WTC11 (cell line): ENCODE data around the gene DSEL. TPM values are rescaled to one million over a fixed set of nuclear protein-coding genes. Genes with fewer than 3 reads are reported as not detected.

Experiments used
- ATAC-seq: fragments of 200-7000 bp; cut with Tn5 transposase; 2 replicates; pipeline ENCODE4 v1.10.0; 2021; ENCODE audit warnings: mild to moderate bottlenecking, moderate library complexity
- CTCF ChIA-PET: fragments of 300-600 bp; sonication (Branson Sonifier 250); formaldehyde crosslinking; loops from one replicate; lab custom pipeline; 2021; ENCODE audit warnings: antibody characterized with exemption; lab: Charles Lee
- POLR2A ChIA-PET: fragments of 350-600 bp; sonication (Branson Sonifier 250); formaldehyde crosslinking; loops from one replicate; lab custom pipeline; 2021; ENCODE audit warnings: antibody characterized with exemption; lab: Charles Lee
- DNase-seq: peaks from one replicate; pipeline ENCODE4 v3.0.0; 2021; ENCODE audit warnings: low spot score
- H3K27ac Mint-ChIP-seq: 2 replicates; pipeline ENCODE4 v1.8.0; 2021; ENCODE audit warnings: mixed read lengths
- H3K27me3 Mint-ChIP-seq: 2 replicates; pipeline ENCODE4 v1.8.0; 2021; ENCODE audit warnings: low read depth, mild to moderate bottlenecking, moderate library complexity, mixed read lengths
- H3K36me3 Mint-ChIP-seq: 2 replicates; pipeline ENCODE4 v1.8.0; 2021; ENCODE audit warnings: mixed read lengths
- H3K4me1 Mint-ChIP-seq: 2 replicates; pipeline ENCODE4 v1.8.0; 2022; ENCODE audit warnings: mixed read lengths
- H3K4me3 Mint-ChIP-seq: 2 replicates; pipeline ENCODE4 v1.8.0; 2021; ENCODE audit warnings: mild to moderate bottlenecking, moderate library complexity, mixed read lengths
- H3K9me3 Mint-ChIP-seq: 2 replicates; pipeline ENCODE4 v1.8.0; 2021; ENCODE audit warnings: mixed read lengths
- ARID4B ChIP-seq: sonication (generic); formaldehyde crosslinking; IDR thresholded peaks from 2 replicates; pipeline ENCODE4 v1.8.0; 2023; ENCODE audit warnings: missing genetic modification reagents, mild to moderate bottlenecking, borderline replicate concordance
- ATF1 ChIP-seq: sonication (generic); formaldehyde crosslinking; IDR thresholded peaks from 2 replicates; pipeline ENCODE4 v1.8.1; 2023; ENCODE audit warnings: mild to moderate bottlenecking, moderate library complexity, missing genetic modification reagents
- CBFB ChIP-seq: sonication (generic); formaldehyde crosslinking; IDR thresholded peaks from 2 replicates; pipeline ENCODE4 v1.8.1; 2022; ENCODE audit warnings: mild to moderate bottlenecking, low read depth, missing genetic modification reagents
- EMX1 ChIP-seq: fragments of 250-450 bp; sonication (Bioruptor Pico); IDR thresholded peaks from 2 replicates; pipeline ENCODE4 v1.8.0; 2021; ENCODE audit warnings: mild to moderate bottlenecking
- FOXJ3 ChIP-seq: sonication (generic); formaldehyde crosslinking; IDR thresholded peaks from 2 replicates; pipeline ENCODE4 v1.9.0; 2021; ENCODE audit warnings: missing genetic modification reagents, mild to moderate bottlenecking, borderline replicate concordance
- KAT7 ChIP-seq: sonication (generic); formaldehyde crosslinking; IDR thresholded peaks from 2 replicates; pipeline ENCODE4 v1.8.1; 2023; ENCODE audit warnings: missing genetic modification reagents, mild to moderate bottlenecking, borderline replicate concordance
- RELA ChIP-seq: sonication (generic); formaldehyde crosslinking; IDR thresholded peaks from 2 replicates; pipeline ENCODE4 v1.8.1; 2022; ENCODE audit warnings: missing genetic modification reagents, mild to moderate bottlenecking, borderline replicate concordance
- SP1 ChIP-seq: sonication (generic); formaldehyde crosslinking; conservative IDR thresholded peaks from 2 replicates; pipeline ENCODE4 v1.8.1; 2022; ENCODE audit warnings: missing genetic modification reagents
- TCF7 ChIP-seq: sonication (generic); formaldehyde crosslinking; IDR thresholded peaks from 2 replicates; pipeline ENCODE4 v1.8.0; 2022; ENCODE audit warnings: mild to moderate bottlenecking, low read depth, missing genetic modification reagents, moderate library complexity
- TEAD1 ChIP-seq: sonication (generic); formaldehyde crosslinking; IDR thresholded peaks from 2 replicates; pipeline ENCODE4 v1.8.0; 2022; ENCODE audit warnings: mild to moderate bottlenecking, missing genetic modification reagents
- TP53 ChIP-seq: sonication (generic); formaldehyde crosslinking; IDR thresholded peaks from 2 replicates; pipeline ENCODE4 v1.8.1; 2023; ENCODE audit warnings: mild to moderate bottlenecking, missing genetic modification reagents
- ZNF219 ChIP-seq: sonication (generic); formaldehyde crosslinking; IDR thresholded peaks from 2 replicates; pipeline ENCODE4 v1.8.0; 2023; ENCODE audit warnings: missing genetic modification reagents, mild to moderate bottlenecking, borderline replicate concordance
- ZNF263 ChIP-seq: sonication (generic); formaldehyde crosslinking; IDR thresholded peaks from 2 replicates; pipeline ENCODE4 v1.8.1; 2022; ENCODE audit warnings: low read depth, mild to moderate bottlenecking, moderate library complexity, missing genetic modification reagents
- ZNF281 ChIP-seq: sonication (generic); formaldehyde crosslinking; IDR thresholded peaks from 2 replicates; pipeline ENCODE4 v1.8.0; 2023; ENCODE audit warnings: mild to moderate bottlenecking, missing genetic modification reagents
- ZNF317 ChIP-seq: sonication (generic); formaldehyde crosslinking; IDR thresholded peaks from 2 replicates; pipeline ENCODE4 v1.8.1; 2023; ENCODE audit warnings: low read depth, mild to moderate bottlenecking, moderate library complexity, missing genetic modification reagents, borderline replicate concordance
- ZNF671 ChIP-seq: fragments of 250-450 bp; sonication (Bioruptor Pico); IDR thresholded peaks from 2 replicates; pipeline ENCODE4 v1.8.0; 2021; ENCODE audit warnings: mild to moderate bottlenecking
- total RNA-seq: library from RNA; stranded (reverse); gene quantifications from 3 replicates; pipeline ENCODE4 v1.2.3, GENCODE V29; 2021
- TF ChIP-seq, protein P1 (sequence below): sonication (generic); formaldehyde crosslinking; IDR thresholded peaks from 2 replicates; pipeline ENCODE4 v1.8.0; 2022; ENCODE audit warnings: mild to moderate bottlenecking, missing genetic modification reagents
- TF ChIP-seq, protein P2 (sequence below): sonication (generic); formaldehyde crosslinking; conservative IDR thresholded peaks from 2 replicates; pipeline ENCODE4 v1.8.1; 2023; ENCODE audit warnings: mild to moderate bottlenecking, low read depth, missing genetic modification reagents, moderate library complexity
- TF ChIP-seq, protein P3 (sequence below): fragments of 250-450 bp; sonication (Bioruptor Pico); IDR thresholded peaks from 2 replicates; pipeline ENCODE4 v1.9.0; 2021; ENCODE audit warnings: mild to moderate bottlenecking, borderline replicate concordance

The DSEL gene
- total RNA-seq, 1 experiment from 2014 or later, result 33.4 TPM

GRCh38 chr18:67484458-67484857 is 32.1 kb downstream of the DSEL start (continued):
- no peak for TF ChIP-seq ZNF219 (CRISPR knock-in tag)
- no peak for TF ChIP-seq KAT7 (CRISPR knock-in tag)
- no peak for TF ChIP-seq TCF7 (CRISPR knock-in tag)

DNA sequence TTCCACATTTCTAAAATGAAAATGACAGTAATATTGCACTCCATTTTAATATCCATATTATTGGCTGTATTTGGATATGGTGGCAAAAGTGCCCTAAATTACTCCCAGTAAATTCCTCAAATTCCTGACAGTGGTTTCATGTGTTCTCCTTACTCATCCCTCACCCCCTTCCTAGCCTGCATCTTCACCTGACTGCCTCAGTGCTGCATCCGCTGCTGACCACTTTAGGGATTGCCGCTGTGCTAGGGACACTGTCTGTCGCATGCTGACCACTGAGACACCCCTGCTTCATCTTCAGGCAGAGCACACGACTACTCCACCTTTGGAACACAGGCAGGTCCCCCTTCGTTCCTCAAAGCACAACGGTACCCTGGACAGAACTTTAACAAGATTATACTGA is 32.6 kb downstream of the DSEL start:
- CTCF ChIA-PET, result no interaction called here
- ATAC-seq, result peak; percentile 52

More for the DNA sequence above, 32.6 kb downstream of the DSEL start:
- no peak for TF ChIP-seq RELA (CRISPR knock-in tag)
- TF ChIP-seq ZNF281 (CRISPR knock-in tag), result no peak
- no peak for TF ChIP-seq FOXJ3 (CRISPR knock-in tag)
- TF ChIP-seq ARID4B, result no peak
- TF ChIP-seq, protein P1, sequence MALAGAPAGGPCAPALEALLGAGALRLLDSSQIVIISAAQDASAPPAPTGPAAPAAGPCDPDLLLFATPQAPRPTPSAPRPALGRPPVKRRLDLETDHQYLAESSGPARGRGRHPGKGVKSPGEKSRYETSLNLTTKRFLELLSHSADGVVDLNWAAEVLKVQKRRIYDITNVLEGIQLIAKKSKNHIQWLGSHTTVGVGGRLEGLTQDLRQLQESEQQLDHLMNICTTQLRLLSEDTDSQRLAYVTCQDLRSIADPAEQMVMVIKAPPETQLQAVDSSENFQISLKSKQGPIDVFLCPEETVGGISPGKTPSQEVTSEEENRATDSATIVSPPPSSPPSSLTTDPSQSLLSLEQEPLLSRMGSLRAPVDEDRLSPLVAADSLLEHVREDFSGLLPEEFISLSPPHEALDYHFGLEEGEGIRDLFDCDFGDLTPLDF, result no peak
- no peak for TF ChIP-seq SP1 (CRISPR knock-in tag)
- no peak for TF ChIP-seq TP53 (CRISPR knock-in tag)
- no peak for TF ChIP-seq CBFB (CRISPR knock-in tag)
- no peak for TF ChIP-seq EMX1 (CRISPR knock-in tag)
- no peak for TF ChIP-seq ATF1 (CRISPR knock-in tag)
- TF ChIP-seq ZNF671 (CRISPR knock-in tag), result no peak
- TF ChIP-seq TCF7 (CRISPR knock-in tag), result no peak
- no peak for TF ChIP-seq TEAD1
- TF ChIP-seq, protein P2, sequence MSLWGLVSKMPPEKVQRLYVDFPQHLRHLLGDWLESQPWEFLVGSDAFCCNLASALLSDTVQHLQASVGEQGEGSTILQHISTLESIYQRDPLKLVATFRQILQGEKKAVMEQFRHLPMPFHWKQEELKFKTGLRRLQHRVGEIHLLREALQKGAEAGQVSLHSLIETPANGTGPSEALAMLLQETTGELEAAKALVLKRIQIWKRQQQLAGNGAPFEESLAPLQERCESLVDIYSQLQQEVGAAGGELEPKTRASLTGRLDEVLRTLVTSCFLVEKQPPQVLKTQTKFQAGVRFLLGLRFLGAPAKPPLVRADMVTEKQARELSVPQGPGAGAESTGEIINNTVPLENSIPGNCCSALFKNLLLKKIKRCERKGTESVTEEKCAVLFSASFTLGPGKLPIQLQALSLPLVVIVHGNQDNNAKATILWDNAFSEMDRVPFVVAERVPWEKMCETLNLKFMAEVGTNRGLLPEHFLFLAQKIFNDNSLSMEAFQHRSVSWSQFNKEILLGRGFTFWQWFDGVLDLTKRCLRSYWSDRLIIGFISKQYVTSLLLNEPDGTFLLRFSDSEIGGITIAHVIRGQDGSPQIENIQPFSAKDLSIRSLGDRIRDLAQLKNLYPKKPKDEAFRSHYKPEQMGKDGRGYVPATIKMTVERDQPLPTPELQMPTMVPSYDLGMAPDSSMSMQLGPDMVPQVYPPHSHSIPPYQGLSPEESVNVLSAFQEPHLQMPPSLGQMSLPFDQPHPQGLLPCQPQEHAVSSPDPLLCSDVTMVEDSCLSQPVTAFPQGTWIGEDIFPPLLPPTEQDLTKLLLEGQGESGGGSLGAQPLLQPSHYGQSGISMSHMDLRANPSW (CRISPR knock-in tag), result no peak
- TF ChIP-seq, protein P3, sequence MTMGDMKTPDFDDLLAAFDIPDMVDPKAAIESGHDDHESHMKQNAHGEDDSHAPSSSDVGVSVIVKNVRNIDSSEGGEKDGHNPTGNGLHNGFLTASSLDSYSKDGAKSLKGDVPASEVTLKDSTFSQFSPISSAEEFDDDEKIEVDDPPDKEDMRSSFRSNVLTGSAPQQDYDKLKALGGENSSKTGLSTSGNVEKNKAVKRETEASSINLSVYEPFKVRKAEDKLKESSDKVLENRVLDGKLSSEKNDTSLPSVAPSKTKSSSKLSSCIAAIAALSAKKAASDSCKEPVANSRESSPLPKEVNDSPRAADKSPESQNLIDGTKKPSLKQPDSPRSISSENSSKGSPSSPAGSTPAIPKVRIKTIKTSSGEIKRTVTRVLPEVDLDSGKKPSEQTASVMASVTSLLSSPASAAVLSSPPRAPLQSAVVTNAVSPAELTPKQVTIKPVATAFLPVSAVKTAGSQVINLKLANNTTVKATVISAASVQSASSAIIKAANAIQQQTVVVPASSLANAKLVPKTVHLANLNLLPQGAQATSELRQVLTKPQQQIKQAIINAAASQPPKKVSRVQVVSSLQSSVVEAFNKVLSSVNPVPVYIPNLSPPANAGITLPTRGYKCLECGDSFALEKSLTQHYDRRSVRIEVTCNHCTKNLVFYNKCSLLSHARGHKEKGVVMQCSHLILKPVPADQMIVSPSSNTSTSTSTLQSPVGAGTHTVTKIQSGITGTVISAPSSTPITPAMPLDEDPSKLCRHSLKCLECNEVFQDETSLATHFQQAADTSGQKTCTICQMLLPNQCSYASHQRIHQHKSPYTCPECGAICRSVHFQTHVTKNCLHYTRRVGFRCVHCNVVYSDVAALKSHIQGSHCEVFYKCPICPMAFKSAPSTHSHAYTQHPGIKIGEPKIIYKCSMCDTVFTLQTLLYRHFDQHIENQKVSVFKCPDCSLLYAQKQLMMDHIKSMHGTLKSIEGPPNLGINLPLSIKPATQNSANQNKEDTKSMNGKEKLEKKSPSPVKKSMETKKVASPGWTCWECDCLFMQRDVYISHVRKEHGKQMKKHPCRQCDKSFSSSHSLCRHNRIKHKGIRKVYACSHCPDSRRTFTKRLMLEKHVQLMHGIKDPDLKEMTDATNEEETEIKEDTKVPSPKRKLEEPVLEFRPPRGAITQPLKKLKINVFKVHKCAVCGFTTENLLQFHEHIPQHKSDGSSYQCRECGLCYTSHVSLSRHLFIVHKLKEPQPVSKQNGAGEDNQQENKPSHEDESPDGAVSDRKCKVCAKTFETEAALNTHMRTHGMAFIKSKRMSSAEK, result no peak
- no peak for TF ChIP-seq ZNF317
- TF ChIP-seq ZNF263, result no peak
- Mint-ChIP-seq H3K4me1 (peaks cover 14% of the 10 kb centered on the region), H3K9me3 (no peaks in the 10 kb centered on the region), H3K27me3 (peaks cover 62% of the 10 kb centered on the region), H3K4me3 (no peak overlapping the region), H3K36me3 (no peaks in the 10 kb centered on the region), H3K27ac (no peak overlapping the region)
- POLR2A ChIA-PET, result no interaction called here
- DNase-seq, result no peak
